Raji (cell line): ENCODE results near the gene ACCSL.

Source experiments
- POLR2A ChIP-seq: IDR thresholded peaks from 2 replicates; pipeline ENCODE4 v1.6.1; 2011; ENCODE audit warnings: low read depth, low read length, control low read depth; ENCODE audit not compliant: insufficient read depth

The ACCSL gene

DNA sequence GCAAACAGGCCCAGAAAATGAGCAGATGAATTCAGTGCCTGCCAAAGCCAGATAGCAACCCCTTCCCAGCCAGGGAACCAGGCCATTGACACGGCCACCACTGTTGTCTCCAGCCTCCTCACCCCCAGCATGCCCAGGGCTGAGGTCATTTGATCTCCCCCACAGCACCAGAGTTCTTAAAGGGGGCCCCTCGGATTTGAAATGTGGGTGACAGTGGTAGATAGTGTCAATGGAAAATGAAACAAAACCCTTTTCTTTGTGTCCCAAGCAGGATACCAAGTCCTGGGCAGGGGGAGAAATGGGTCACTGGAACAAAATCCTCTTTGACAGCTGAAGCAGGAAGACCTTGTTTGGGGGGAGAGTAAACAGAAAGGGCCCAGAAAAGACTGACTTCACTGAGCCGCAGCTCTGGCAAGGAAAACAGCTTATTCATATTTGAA is 14.3 kb upstream of the ACCSL start:
- no peak for TF ChIP-seq POLR2A

GRCh38 chr11:44033856-44034255 is 13.9 kb upstream of the ACCSL start:
- no peak for TF ChIP-seq POLR2A

GRCh38 chr11:44034639-44035038 is 13.1 kb upstream of the ACCSL start:
- no peak for TF ChIP-seq POLR2A

DNA sequence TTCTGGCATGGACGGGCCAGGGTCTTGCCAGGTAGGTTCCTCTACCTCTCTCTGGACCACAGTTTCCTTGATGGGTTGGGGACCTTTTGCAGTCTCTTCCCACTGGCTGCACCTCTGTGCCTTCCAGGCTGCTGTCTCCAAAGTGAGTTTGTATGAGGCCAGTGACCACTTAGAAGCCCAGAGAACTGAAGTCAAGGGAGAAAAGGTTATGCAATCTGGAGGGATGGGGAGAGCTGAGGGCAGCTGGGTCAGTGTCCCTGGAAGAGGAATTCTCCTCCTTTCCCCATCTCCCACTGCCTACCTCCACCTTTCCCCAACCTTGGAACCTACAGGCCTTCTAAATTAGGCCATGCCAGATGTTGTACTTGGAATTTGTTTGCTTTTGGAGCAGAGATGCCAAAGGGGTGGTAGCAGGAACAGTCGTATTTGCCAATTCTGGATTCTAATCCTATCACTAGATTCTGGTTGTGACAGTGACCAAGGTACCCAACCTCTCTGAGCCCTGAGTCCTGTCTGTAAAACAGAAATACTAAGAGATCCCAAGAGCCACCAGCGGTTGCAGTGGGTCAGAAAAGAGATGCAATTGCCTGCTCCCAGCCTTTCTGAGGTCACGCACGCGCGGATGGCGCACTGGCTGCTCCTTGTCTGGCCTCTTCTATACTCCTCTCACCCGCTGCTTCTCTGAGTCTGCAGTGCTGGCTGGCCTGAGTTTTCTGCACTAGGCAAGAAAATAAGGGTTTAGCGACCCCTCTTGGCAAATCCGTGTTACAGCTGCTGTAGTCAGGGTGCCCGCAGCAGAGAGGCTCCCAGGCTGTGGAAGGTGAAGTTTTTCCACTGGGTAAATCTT is 10.7 kb upstream of the ACCSL start:
- TF ChIP-seq POLR2A, result no peak

DNA sequence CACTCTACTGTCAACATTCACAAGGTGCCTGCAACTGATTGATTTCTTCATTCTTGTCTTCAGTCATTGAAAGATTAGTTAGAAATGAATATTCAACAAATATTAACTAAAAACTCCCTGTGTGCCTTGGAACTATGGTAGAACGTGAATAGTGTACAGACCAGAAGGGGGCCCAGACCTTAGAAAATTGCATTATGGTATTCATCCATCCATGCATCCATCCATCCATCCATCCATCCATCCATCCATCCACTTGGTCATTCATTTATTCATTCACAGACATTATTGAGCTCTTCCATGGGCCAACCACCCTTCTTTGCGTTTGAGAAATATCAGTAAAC is 10.2 kb upstream of the ACCSL start:
- no peak for TF ChIP-seq POLR2A

DNA sequence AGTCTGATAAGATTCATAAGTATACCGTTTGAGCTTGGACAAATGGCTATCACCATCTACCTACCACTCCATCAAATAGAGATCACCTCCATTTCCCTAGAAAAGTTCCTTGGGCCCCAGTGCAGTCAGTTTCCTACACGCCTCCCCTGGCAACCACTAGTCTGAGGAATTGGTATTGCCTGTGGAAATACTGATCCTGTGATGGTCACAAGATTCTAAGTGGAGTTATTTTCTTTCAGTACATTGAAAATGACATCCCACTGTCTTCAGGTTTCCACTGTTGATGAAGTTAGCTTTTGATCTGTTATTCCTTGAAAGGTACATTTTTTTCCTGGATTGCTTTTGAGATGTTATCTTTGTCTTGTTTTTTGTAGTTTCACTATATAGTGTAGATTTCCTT is 4.6 kb upstream of the ACCSL start:
- no peak for TF ChIP-seq POLR2A

DNA sequence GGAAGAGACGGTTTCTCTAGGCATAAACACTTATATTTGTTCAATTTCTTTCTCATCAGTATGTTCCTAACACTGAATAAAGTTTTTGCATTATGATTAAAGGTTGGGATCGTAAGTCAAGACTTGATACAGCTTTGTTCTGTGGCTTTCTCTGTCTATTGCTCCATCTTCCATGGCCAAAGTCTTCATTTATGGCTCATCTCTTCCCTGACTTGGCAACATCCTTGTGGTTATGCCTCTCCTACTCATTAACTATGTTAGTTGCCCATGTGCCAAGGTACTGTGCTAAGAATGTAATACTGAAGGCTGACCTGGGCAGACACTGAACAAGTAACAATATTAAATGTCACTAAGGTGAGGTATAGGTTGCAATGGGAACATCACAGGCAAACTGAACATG is 1.6 kb upstream of the ACCSL start:
- no peak for TF ChIP-seq POLR2A

DNA sequence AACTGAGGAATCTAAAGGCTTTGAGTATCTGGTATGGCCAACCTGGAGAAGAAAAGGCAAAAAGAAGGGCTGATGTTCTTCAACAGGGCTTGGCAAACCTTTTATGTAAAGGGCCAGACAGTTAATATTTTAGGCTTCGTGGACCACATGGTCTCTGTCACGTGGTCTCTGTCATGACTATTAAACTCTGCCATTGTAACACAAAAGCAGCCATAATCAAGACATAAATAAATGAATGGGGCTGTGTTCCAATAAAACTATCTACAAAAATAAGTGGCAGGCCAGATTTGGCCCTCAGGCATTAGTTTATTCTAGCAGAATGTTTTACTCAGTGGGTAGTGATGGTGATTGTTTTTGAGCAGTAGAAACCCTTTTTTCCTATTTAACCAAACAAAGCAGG is 483 bp upstream of the ACCSL start:
- no peak for TF ChIP-seq POLR2A

GRCh38 chr11:44049832-44050231 is 2.1 kb downstream of the ACCSL start:
- no peak for TF ChIP-seq POLR2A

GRCh38 chr11:44051171-44051570 is 3.4 kb downstream of the ACCSL start:
- TF ChIP-seq POLR2A, result no peak

GRCh38 chr11:44057340-44057739 is 9.6 kb downstream of the ACCSL start:
- TF ChIP-seq POLR2A, result no peak

GRCh38 chr11:44058275-44058674 is 10.5 kb downstream of the ACCSL start:
- no peak for TF ChIP-seq POLR2A

GRCh38 chr11:44065161-44065661 is 17.4 kb downstream of the ACCSL start:
- TF ChIP-seq POLR2A, result no peak

GRCh38 chr11:44065841-44066731 is 18.3 kb downstream of the ACCSL start, which contains the start of gene ACCS:
TSS of gene ACCS (plus strand) at chr11:44066270. CDS start at chr11:44067628, 1,358 bp downstream.
- TF ChIP-seq POLR2A, result no peak

- no peak for TF ChIP-seq POLR2A
Measured at GRCh38 chr11:44066732-44067141, 19.0 kb downstream of the ACCSL start.

- TF ChIP-seq POLR2A, result no peak
Measured at GRCh38 chr11:44067266-44067665, 19.5 kb downstream of the ACCSL start.
